HepG2 (cell line): ENCODE measurements around the gene P4HTM. TPM values are rescaled to one million over a fixed set of nuclear protein-coding genes. Genes with fewer than 3 reads are reported as not detected.
A peak's percentile ranks its signal among the peaks of the same experiment; 100 is the strongest.

Experiments used
- ATF2 ChIP-seq: sonication (generic); formaldehyde crosslinking; IDR thresholded peaks from 2 replicates; pipeline ENCODE4 v1.4.0; 2020; ENCODE audit warnings: missing genetic modification reagents
- CCDC6 ChIP-seq: sonication (generic); formaldehyde crosslinking; IDR thresholded peaks from 2 replicates; pipeline ENCODE4 v1.8.1; 2022; ENCODE audit warnings: mild to moderate bottlenecking, missing genetic modification reagents, moderate library complexity
- FOXM1 ChIP-seq: sonication (generic); formaldehyde crosslinking; IDR thresholded peaks from 2 replicates; pipeline ENCODE4 v1.5.0; 2020; ENCODE audit warnings: missing genetic modification reagents
- HNF4A ChIP-seq: sonication (generic); formaldehyde crosslinking; IDR thresholded peaks from 2 replicates; pipeline ENCODE4 v1.4.0; 2020; ENCODE audit warnings: missing genetic modification reagents
- HOXA3 ChIP-seq: sonication (generic); formaldehyde crosslinking; IDR thresholded peaks from 2 replicates; pipeline ENCODE4 v1.5.0; 2020; ENCODE audit warnings: missing genetic modification reagents
- HOXA7 ChIP-seq: sonication (generic); formaldehyde crosslinking; IDR thresholded peaks from 2 replicates; pipeline ENCODE4 v1.8.1; 2022; ENCODE audit warnings: mild to moderate bottlenecking, missing genetic modification reagents, moderate library complexity
- IKZF1 ChIP-seq: fragments of 450-650 bp; IDR thresholded peaks from 2 replicates; pipeline ENCODE4 v1.7.1; 2016
- LRRFIP1 ChIP-seq: sonication (generic); formaldehyde crosslinking; conservative IDR thresholded peaks from 2 replicates; pipeline ENCODE4 v1.4.0; 2020; ENCODE audit warnings: missing genetic modification reagents
- MAFF ChIP-seq: IDR thresholded peaks from 2 replicates; pipeline ENCODE4 v1.6.1; 2011; ENCODE audit warnings: low read depth, low read length, improper control_type of control experiment
- MEIS2 ChIP-seq: sonication (generic); formaldehyde crosslinking; IDR thresholded peaks from 2 replicates; pipeline ENCODE4 v1.9.0; 2021; ENCODE audit warnings: mild to moderate bottlenecking, missing genetic modification reagents
- NFIC ChIP-seq: IDR thresholded peaks from 2 replicates; pipeline ENCODE4 v1.6.1; 2012; ENCODE audit warnings: mild to moderate bottlenecking, low read length, inconsistent platforms
- NR2F6 ChIP-seq, 2 experiments: IDR thresholded peaks; 2 replicates each; pipeline ENCODE4 v1.6.1; 2016; ENCODE audit warnings: antibody characterized with exemption in 1 of 2, mild to moderate bottlenecking in 1 of 2
- PAF1 ChIP-seq: IDR thresholded peaks from 2 replicates; pipeline ENCODE4 v1.6.1; 2016; ENCODE audit warnings: missing genetic modification reagents, missing compliant biosample characterization
- POLR2A ChIP-seq, 2 experiments: IDR thresholded peaks; 2 replicates each; pipeline ENCODE4 v1.6.1; 2011; ENCODE audit warnings: low read depth in 2 of 2, low read length in 2 of 2, mild to moderate bottlenecking in 1 of 2, moderate library complexity in 1 of 2; ENCODE audit not compliant: insufficient read depth in 1 of 2
- RARA ChIP-seq: IDR thresholded peaks from 2 replicates; pipeline ENCODE4 v1.6.1; 2016; ENCODE audit warnings: missing genetic modification reagents, missing compliant biosample characterization
- RBFOX2 ChIP-seq: fragments of 200-400 bp; formaldehyde crosslinking; IDR thresholded peaks from 2 replicates; pipeline ENCODE4 v1.6.1; 2017; ENCODE audit warnings: low read depth, mild to moderate bottlenecking, low read length
- RELA ChIP-seq: sonication (generic); formaldehyde crosslinking; IDR thresholded peaks from 2 replicates; pipeline ENCODE4 v1.4.0; 2020; ENCODE audit warnings: missing genetic modification reagents
- SMAD3 ChIP-seq: sonication (generic); formaldehyde crosslinking; IDR thresholded peaks from 2 replicates; pipeline ENCODE4 v1.4.0; 2020; ENCODE audit warnings: missing genetic modification reagents
- SRF ChIP-seq: IDR thresholded peaks from 2 replicates; pipeline ENCODE4 v1.6.1; 2011; ENCODE audit warnings: mild to moderate bottlenecking, low read depth, low read length, moderate library complexity
- TAF15 ChIP-seq: fragments of 200-400 bp; formaldehyde crosslinking; IDR thresholded peaks from one replicate; pipeline ENCODE4 v1.6.1; 2018; ENCODE audit warnings: mild to moderate bottlenecking, low read depth, low read length; ENCODE audit not compliant: poor library complexity, severe bottlenecking
- TBP ChIP-seq: sonication (generic); formaldehyde crosslinking; IDR thresholded peaks from 2 replicates; pipeline ENCODE4 v1.5.0; 2020; ENCODE audit warnings: missing genetic modification reagents
- TBX3 ChIP-seq: fragments of 450-650 bp; IDR thresholded peaks from 2 replicates; pipeline ENCODE4 v1.6.1; 2017; ENCODE audit warnings: antibody characterized with exemption, mild to moderate bottlenecking, inconsistent platforms, borderline replicate concordance
- TRIM22 ChIP-seq: fragments of 450-650 bp; IDR thresholded peaks from 2 replicates; pipeline ENCODE4 v1.6.1; 2017
- ZNF335 ChIP-seq: sonication (generic); formaldehyde crosslinking; IDR thresholded peaks from 2 replicates; pipeline ENCODE4 v1.4.0; 2020; ENCODE audit warnings: missing genetic modification reagents
- ZNF770 ChIP-seq: sonication (generic); formaldehyde crosslinking; IDR thresholded peaks from 2 replicates; pipeline ENCODE4 v1.5.0; 2020; ENCODE audit warnings: mild to moderate bottlenecking, missing genetic modification reagents
- ZNF788 ChIP-seq: sonication (generic); formaldehyde crosslinking; IDR thresholded peaks from 2 replicates; pipeline ENCODE4 v1.5.0; 2020; ENCODE audit warnings: mild to moderate bottlenecking, missing genetic modification reagents, borderline replicate concordance
- polyA plus RNA-seq, 8 experiments: library from polyadenylated mRNA; depleted of rRNA in 3 of 8; stranded (reverse) in 7 of 8; unstranded in 1 of 8; fragments of >200 nt; fragmentation: Illumina TruSeq in 4 of 8; extraction: Trizol in 4 of 8; gene quantifications; 2 replicates each; pipeline versions ENCODE4 v1.2.1 to v1.2.3, GENCODE V29; 2011 to 2016; ENCODE audit warnings: low read depth in 4 of 8, missing spikeins in 1 of 8, mixed read lengths in 1 of 8; ENCODE audit not compliant: insufficient read depth in 1 of 8
- total RNA-seq, 5 experiments: library from RNA; depleted of rRNA; stranded (reverse); fragments of >200 nt; fragmentation: Illumina TruSeq; extraction: Trizol; gene quantifications; 2 replicates each; pipeline ENCODE4 v1.2.3, GENCODE V29; 2016; ENCODE audit warnings: low read depth in 1 of 5

P4HTM gene
- total and polyA plus RNA-seq, 2 of the 13 experiments (the other 11 are each of a cell fraction or from before 2014, with no cell fraction given) = 0.01 TPM; not detected in 1

- TF ChIP-seq ZNF788 (CRISPR knock-in tag) (no peak), HOXA3 (CRISPR knock-in tag) (no peak), HOXA7 (CRISPR knock-in tag) (no peak), RBFOX2 (no peak), ATF2 (CRISPR knock-in tag) (no peak), TBX3 (no peak), ZNF770 (CRISPR knock-in tag) (peak; percentile 94), NFIC (no peak), TRIM22 (no peak), TBP (CRISPR knock-in tag) (no peak), SRF (no peak), TAF15 (no peak), PAF1 (no peak), RELA (no peak), IKZF1 (no peak), RARA (CRISPR knock-in tag) (0 out of 2 replicates have a peak, but pooled peaks have one; percentile 23), MEIS2 (CRISPR knock-in tag) (no peak), NR2F6 (IDR thresholded peaks at IDR 0.05) (no peak), NR2F6 (CRISPR knock-in tag; IDR thresholded peaks at IDR 0.05) (no peak), SMAD3 (CRISPR knock-in tag) (no peak), FOXM1 (no peak), CCDC6 (CRISPR knock-in tag) (no peak), HNF4A (CRISPR knock-in tag) (peak; percentile 59; the same call in 1 of the 2 replicates), ZNF335 (CRISPR knock-in tag) (no peak), POLR2A (IDR thresholded peaks at IDR 0.05; ENCODE audit: insufficient read depth in 1 of 2, low read depth in 2 of 2, low read length in 2 of 2) (no peak), MAFF (no peak), LRRFIP1 (CRISPR knock-in tag) (no peak)
Observed at GRCh38 chr3:49054344-49054862, 64.4 kb downstream of the P4HTM start (continued).
